ENCODE results near the gene PDAP1.
A peak's percentile ranks its signal among the peaks of the same experiment; 100 is the strongest.
"Not testable (repeated sequence)": the region's sequence is repeated elsewhere in the genome, so short reads cannot be mapped to it uniquely, and the experiment has no call there.

The PDAP1 gene

GRCh38 chr7:99448855-99449254 lies 40.5 kb upstream of the PDAP1 start:
- Histone ChIP-seq H3K4me3 (no peak overlapping the region), H3K9me3 (no peaks in the 10 kb centered on the region), H3K27ac (no peak overlapping the region), H3K4me2 (no peak overlapping the region), H4K20me1 (peaks cover 85% of the 10 kb centered on the region), H3K9ac (no peak overlapping the region), H3K27me3 (no peaks in the 10 kb centered on the region), H3K4me1 (no peaks in the 10 kb centered on the region), H3K36me3 (peaks cover 100% of the 10 kb centered on the region)
- no peak for TF ChIP-seq Cebpa-rat (IDR thresholded peaks at IDR 0.05)

GRCh38 chr7:99447943-99448342 lies 39.5 kb upstream of the PDAP1 start:
- peaks cover 100% of the 10 kb centered on the region for H3K36me3 ChIP-seq
- no peak overlapping the region for H3K4me2 ChIP-seq
- no peaks in the 10 kb centered on the region for H3K27me3 ChIP-seq
- no peak overlapping the region for H3K4me3 ChIP-seq
- H3K9ac ChIP-seq: no peak overlapping the region
- H4K20me1 ChIP-seq: peaks cover 76% of the 10 kb centered on the region
- no peak for TF ChIP-seq Cebpa-rat (IDR thresholded peaks at IDR 0.05)
- no peaks in the 10 kb centered on the region for H3K4me1 ChIP-seq
- no peaks in the 10 kb centered on the region for H3K9me3 ChIP-seq
- H3K27ac ChIP-seq: no peak overlapping the region

- peaks cover 99% of the 10 kb centered on the region for H3K36me3 ChIP-seq
- no peaks in the 10 kb centered on the region for H3K27me3 ChIP-seq
- no peaks in the 10 kb centered on the region for H3K4me1 ChIP-seq
- no peak overlapping the region for H3K27ac ChIP-seq
- no peaks in the 10 kb centered on the region for H3K9me3 ChIP-seq
- no peak overlapping the region for H3K4me3 ChIP-seq
- peaks cover 70% of the 10 kb centered on the region for H4K20me1 ChIP-seq
- H3K4me2 ChIP-seq: no peak overlapping the region
- no peak for TF ChIP-seq Cebpa-rat (IDR thresholded peaks at IDR 0.05)
- H3K9ac ChIP-seq: no peak overlapping the region
Observed at GRCh38 chr7:99446096-99446495, 37.7 kb upstream of the PDAP1 start.

GRCh38 chr7:99440195-99440594 lies 31.8 kb upstream of the PDAP1 start:
- Histone ChIP-seq H4K20me1 (peaks cover 63% of the 10 kb centered on the region), H3K27ac (no peak overlapping the region), H3K27me3 (no peaks in the 10 kb centered on the region), H3K36me3 (peaks cover 62% of the 10 kb centered on the region), H3K9me3 (no peaks in the 10 kb centered on the region), H3K4me2 (peak overlapping the region; percentile 94), H3K9ac (peak overlapping the region; percentile 94), H3K4me1 (peaks cover 29% of the 10 kb centered on the region), H3K4me3 (peak overlapping the region; percentile 97)
- no peak for TF ChIP-seq Cebpa-rat (IDR thresholded peaks at IDR 0.05)

GRCh38 chr7:99438573-99439480 lies 30.4 kb upstream of the PDAP1 start, which contains the start of the genes CPSF4 and PTCD1:
TSS of gene CPSF4 (plus strand) at chr7:99438943. CDS start at chr7:99439083, 140 bp downstream.
TSS of gene PTCD1 (minus strand) at chr7:99438798. CDS start at chr7:99435242, 3,556 bp downstream.
- TF ChIP-seq Cebpa-rat (IDR thresholded peaks at IDR 0.05): no peak
- Histone ChIP-seq H3K36me3 (peaks cover 62% of the 10 kb centered on the region), H3K27me3 (no peaks in the 10 kb centered on the region), H3K27ac (peak within 1 kb of the TSS; percentile 90), H3K4me2 (peak within 1 kb of the TSS; percentile 94), H3K9me3 (no peaks in the 10 kb centered on the region), H3K9ac (peak within 1 kb of the TSS; percentile 94), H3K4me1 (peaks cover 29% of the 10 kb centered on the region), H3K4me3 (peak within 1 kb of the TSS; percentile 97), H4K20me1 (peaks cover 61% of the 10 kb centered on the region)

GRCh38 chr7:99437946-99438572 lies 29.7 kb upstream of the PDAP1 start:
- H4K20me1 ChIP-seq: peaks cover 67% of the 10 kb centered on the region
- peak overlapping the region; percentile 90 for H3K27ac ChIP-seq
- no peaks in the 10 kb centered on the region for H3K9me3 ChIP-seq
- TF ChIP-seq Cebpa-rat (IDR thresholded peaks at IDR 0.05): no peak
- peaks cover 62% of the 10 kb centered on the region for H3K36me3 ChIP-seq
- no peaks in the 10 kb centered on the region for H3K27me3 ChIP-seq
- peak overlapping the region; percentile 97 for H3K4me3 ChIP-seq
- H3K4me2 ChIP-seq: peak overlapping the region; percentile 94
- H3K9ac ChIP-seq: peak overlapping the region; percentile 94
- peaks cover 29% of the 10 kb centered on the region for H3K4me1 ChIP-seq

- Histone ChIP-seq H4K20me1 (peaks cover 62% of the 10 kb centered on the region), H3K4me3 (no peak overlapping the region), H3K4me2 (no peak overlapping the region), H3K9ac (no peak overlapping the region), H3K27me3 (no peaks in the 10 kb centered on the region), H3K9me3 (no peaks in the 10 kb centered on the region), H3K4me1 (peaks cover 17% of the 10 kb centered on the region), H3K36me3 (peaks cover 82% of the 10 kb centered on the region), H3K27ac (no peak overlapping the region)
- no peak for TF ChIP-seq Cebpa-rat (IDR thresholded peaks at IDR 0.05)
Observed at GRCh38 chr7:99433158-99433557, 24.8 kb upstream of the PDAP1 start.

- not testable (repeated sequence) for H3K4me2 ChIP-seq, H3K4me1 ChIP-seq, H3K27me3 ChIP-seq, H3K27ac ChIP-seq, H3K4me3 ChIP-seq, H3K9ac ChIP-seq, H3K9me3 ChIP-seq
- Histone ChIP-seq H4K20me1 (peaks cover 55% of the 10 kb centered on the region), H3K36me3 (peaks cover 86% of the 10 kb centered on the region)
Observed at GRCh38 chr7:99431756-99432540, 23.6 kb upstream of the PDAP1 start.

GRCh38 chr7:99429756-99430155 lies 21.4 kb upstream of the PDAP1 start:
- H3K9me3 ChIP-seq: no peaks in the 10 kb centered on the region
- no peaks in the 10 kb centered on the region for H3K4me1 ChIP-seq
- H4K20me1 ChIP-seq: peaks cover 42% of the 10 kb centered on the region
- no peak overlapping the region for H3K9ac ChIP-seq
- no peak overlapping the region for H3K4me2 ChIP-seq
- H3K27ac ChIP-seq: no peak overlapping the region
- peaks cover 87% of the 10 kb centered on the region for H3K36me3 ChIP-seq
- H3K4me3 ChIP-seq: no peak overlapping the region
- no peaks in the 10 kb centered on the region for H3K27me3 ChIP-seq
- no peak for TF ChIP-seq Cebpa-rat (IDR thresholded peaks at IDR 0.05)
